GM08714 (cell line): Measurements from ENCODE around the gene ERC2.

Experiments used
- H3K4me3 ChIP-seq: fragments of 200-500 bp; sonication (Bioruptor generic); 2 replicates; pipeline ENCODE4 v1.5.1; 2014; ENCODE audit warnings: mild to moderate bottlenecking, low read length, inconsistent platforms
- ZNF274 ChIP-seq: IDR thresholded peaks from 2 replicates; pipeline ENCODE4 v1.6.1; 2012; ENCODE audit warnings: mild to moderate bottlenecking, low read depth, low read length

Gene ERC2

GRCh38 chr3:56409790-56410189 is 58.5 kb downstream of the ERC2 start:
- no peak for TF ChIP-seq ZNF274

GRCh38 chr3:56408761-56409196 is 59.5 kb downstream of the ERC2 start:
- H3K4me3 ChIP-seq = no peak overlapping the region
- no peak for TF ChIP-seq ZNF274

More at GRCh38 chr3:56409790-56410189, 58.5 kb downstream of the ERC2 start:
- no peak overlapping the region for H3K4me3 ChIP-seq

- no peak overlapping the region for H3K4me3 ChIP-seq
- no peak for TF ChIP-seq ZNF274
These were observed 61.3 kb downstream of the ERC2 start for GRCh38 chr3:56406826-56407515.

GRCh38 chr3:56404884-56405283 is 63.4 kb downstream of the ERC2 start:
- TF ChIP-seq ZNF274 = no peak
- H3K4me3 ChIP-seq = no peak overlapping the region

- no peak overlapping the region for H3K4me3 ChIP-seq
- TF ChIP-seq ZNF274 = no peak
These were observed 69.6 kb downstream of the ERC2 start for GRCh38 chr3:56398659-56399058.

- no peak overlapping the region for H3K4me3 ChIP-seq
- no peak for TF ChIP-seq ZNF274
These were observed 70.5 kb downstream of the ERC2 start for GRCh38 chr3:56397798-56398197.

- no peak for TF ChIP-seq ZNF274
- H3K4me3 ChIP-seq = no peak overlapping the region
These were observed 79.0 kb downstream of the ERC2 start for GRCh38 chr3:56389183-56389830.

- TF ChIP-seq ZNF274 = no peak
- H3K4me3 ChIP-seq = no peak overlapping the region
These were observed 85.2 kb downstream of the ERC2 start for GRCh38 chr3:56383092-56383491.

- H3K4me3 ChIP-seq = no peak overlapping the region
- no peak for TF ChIP-seq ZNF274
These were observed 88.5 kb downstream of the ERC2 start for GRCh38 chr3:56379723-56380287.

- no peak overlapping the region for H3K4me3 ChIP-seq
- TF ChIP-seq ZNF274 = no peak
These were observed 92.6 kb downstream of the ERC2 start for GRCh38 chr3:56375654-56376053.

GRCh38 chr3:56373386-56373785 is 94.9 kb downstream of the ERC2 start:
- TF ChIP-seq ZNF274 = no peak
- H3K4me3 ChIP-seq = no peak overlapping the region

- no peak overlapping the region for H3K4me3 ChIP-seq
- no peak for TF ChIP-seq ZNF274
These were observed 97.1 kb downstream of the ERC2 start for GRCh38 chr3:56370991-56371775.

GRCh38 chr3:56369914-56370313 is 98.4 kb downstream of the ERC2 start:
- TF ChIP-seq ZNF274 = no peak
- H3K4me3 ChIP-seq = no peak overlapping the region

- H3K4me3 ChIP-seq = no peak overlapping the region
- no peak for TF ChIP-seq ZNF274
These were observed 99.4 kb downstream of the ERC2 start for GRCh38 chr3:56368846-56369245.

GRCh38 chr3:56366641-56367162 is 101.6 kb downstream of the ERC2 start:
- TF ChIP-seq ZNF274 = no peak
- no peak overlapping the region for H3K4me3 ChIP-seq
